ENCODE measurements around the gene NCK2.

Gene NCK2

GRCh38 chr2:105903051-105903674, 158.5 kb downstream of the NCK2 start:
- no peak for DNase-seq

- DNase-seq, result no peak
Observed at GRCh38 chr2:105904938-105905337, 160.2 kb downstream of the NCK2 start.

- DNase-seq, result no peak
Observed at GRCh38 chr2:105906481-105906880, 161.8 kb downstream of the NCK2 start.

GRCh38 chr2:105907184-105907583, 162.5 kb downstream of the NCK2 start:
- DNase-seq, result no peak

- no peak for DNase-seq
Observed at GRCh38 chr2:105909215-105909614, 164.5 kb downstream of the NCK2 start.

GRCh38 chr2:105910497-105911238, 166.0 kb downstream of the NCK2 start:
- DNase-seq, result peak; percentile 80

- no peak for DNase-seq
Observed at GRCh38 chr2:105911425-105911824, 166.7 kb downstream of the NCK2 start.

- no peak for DNase-seq
Observed at GRCh38 chr2:105912081-105912480, 167.4 kb downstream of the NCK2 start.

- no peak for DNase-seq
Observed at GRCh38 chr2:105915005-105915558, 170.4 kb downstream of the NCK2 start.

GRCh38 chr2:105917226-105917625, 172.5 kb downstream of the NCK2 start:
- no peak for DNase-seq

GRCh38 chr2:105917688-105918087, 173.0 kb downstream of the NCK2 start:
- DNase-seq, result no peak

GRCh38 chr2:105919191-105919811, 174.6 kb downstream of the NCK2 start:
- no peak for DNase-seq

GRCh38 chr2:105919826-105920225, 175.1 kb downstream of the NCK2 start:
- DNase-seq, result no peak

GRCh38 chr2:105924271-105924670, 179.6 kb downstream of the NCK2 start:
- no peak for DNase-seq

GRCh38 chr2:105924932-105925331, 180.2 kb downstream of the NCK2 start:
- no peak for DNase-seq

GRCh38 chr2:105925390-105925789, 180.7 kb downstream of the NCK2 start:
- peak; percentile 32 for DNase-seq

- DNase-seq, result no peak
Observed at GRCh38 chr2:105926960-105927678, 182.4 kb downstream of the NCK2 start.

GRCh38 chr2:105928086-105928485, 183.4 kb downstream of the NCK2 start:
- no peak for DNase-seq

- no peak for DNase-seq
Observed at GRCh38 chr2:105928563-105928962, 183.9 kb downstream of the NCK2 start.

- no peak for DNase-seq
Observed at GRCh38 chr2:105929516-105929915, 184.8 kb downstream of the NCK2 start.

- DNase-seq, result no peak
Observed at GRCh38 chr2:105932582-105932981, 187.9 kb downstream of the NCK2 start.

GRCh38 chr2:105933906-105934305, 189.2 kb downstream of the NCK2 start:
- DNase-seq, result no peak

GRCh38 chr2:105934467-105934866, 189.8 kb downstream of the NCK2 start:
- no peak for DNase-seq
